HEK293T (cell line): ENCODE results near the gene ZDHHC14.

Source experiments
- CTCF ChIA-PET: fragments of 350-600 bp; formaldehyde crosslinking; extraction: SDS; loops from one replicate; lab custom pipeline; 2021; ENCODE audit warnings: antibody characterized with exemption, inconsistent platforms; lab: Yijun Ruan, JAX
- POLR2A ChIA-PET: fragments of 350-600 bp; formaldehyde crosslinking; extraction: SDS; loops from one replicate; lab custom pipeline; 2020; ENCODE audit warnings: antibody characterized with exemption, inconsistent platforms; lab: Yijun Ruan, JAX
- DNase-seq: peaks from one replicate; pipeline ENCODE4 v3.0.0; 2012; ENCODE audit warnings: mixed read lengths; ENCODE audit errors: extremely low spot score
- ARNT ChIP-seq: fragments of 450-650 bp; IDR thresholded peaks from 2 replicates; pipeline ENCODE4 v1.6.1; 2017; ENCODE audit warnings: mild to moderate bottlenecking
- BHLHE40 ChIP-seq: fragments of 450-650 bp; IDR thresholded peaks from 2 replicates; pipeline ENCODE4 v1.6.1; 2016; ENCODE audit warnings: mild to moderate bottlenecking, moderate library complexity, borderline replicate concordance
- CTBP1 ChIP-seq: fragments of 450-650 bp; IDR thresholded peaks from 2 replicates; pipeline ENCODE4 v1.6.1; 2016; ENCODE audit warnings: borderline replicate concordance
- ELF4 ChIP-seq: fragments of 450-650 bp; IDR thresholded peaks from 2 replicates; pipeline ENCODE4 v1.6.1; 2017; ENCODE audit warnings: antibody characterized with exemption
- FOXA1 ChIP-seq: fragments of 450-650 bp; IDR thresholded peaks from 2 replicates; pipeline ENCODE4 v1.6.1; 2016; ENCODE audit warnings: mild to moderate bottlenecking
- FOXK2 ChIP-seq: fragments of 450-650 bp; IDR thresholded peaks from 2 replicates; pipeline ENCODE4 v1.6.1; 2016; ENCODE audit warnings: mild to moderate bottlenecking
- FOXM1 ChIP-seq: fragments of 450-650 bp; IDR thresholded peaks from 2 replicates; pipeline ENCODE4 v1.6.1; 2017; ENCODE audit warnings: mild to moderate bottlenecking, borderline replicate concordance
- HDGF ChIP-seq: fragments of 450-650 bp; IDR thresholded peaks from 2 replicates; pipeline ENCODE4 v1.6.1; 2017; ENCODE audit warnings: antibody characterized with exemption, borderline replicate concordance
- L3MBTL2 ChIP-seq: fragments of 450-650 bp; conservative IDR thresholded peaks from 2 replicates; pipeline ENCODE4 v1.6.1; 2016; ENCODE audit warnings: mild to moderate bottlenecking
- LEF1 ChIP-seq: fragments of 450-650 bp; IDR thresholded peaks from 2 replicates; pipeline ENCODE4 v1.6.1; 2017; ENCODE audit warnings: mild to moderate bottlenecking, borderline replicate concordance
- NFRKB ChIP-seq: fragments of 450-650 bp; IDR thresholded peaks from 2 replicates; pipeline ENCODE4 v1.6.1; 2016; ENCODE audit warnings: mild to moderate bottlenecking, moderate library complexity
- SP1 ChIP-seq: fragments of 450-650 bp; IDR thresholded peaks from 2 replicates; pipeline ENCODE4 v1.6.1; 2017
- SUZ12 ChIP-seq: fragments of 450-650 bp; IDR thresholded peaks from 2 replicates; pipeline ENCODE4 v1.6.1; 2016; ENCODE audit warnings: mild to moderate bottlenecking
- TARDBP ChIP-seq: fragments of 450-650 bp; IDR thresholded peaks from 2 replicates; pipeline ENCODE4 v1.6.1; 2016
- ZNF384 ChIP-seq: fragments of 450-650 bp; IDR thresholded peaks from 2 replicates; pipeline ENCODE4 v1.6.1; 2016
- TF ChIP-seq, protein P1 (sequence below): fragments of 450-650 bp; IDR thresholded peaks from 2 replicates; pipeline ENCODE4 v1.6.1; 2016

Gene ZDHHC14

DNA sequence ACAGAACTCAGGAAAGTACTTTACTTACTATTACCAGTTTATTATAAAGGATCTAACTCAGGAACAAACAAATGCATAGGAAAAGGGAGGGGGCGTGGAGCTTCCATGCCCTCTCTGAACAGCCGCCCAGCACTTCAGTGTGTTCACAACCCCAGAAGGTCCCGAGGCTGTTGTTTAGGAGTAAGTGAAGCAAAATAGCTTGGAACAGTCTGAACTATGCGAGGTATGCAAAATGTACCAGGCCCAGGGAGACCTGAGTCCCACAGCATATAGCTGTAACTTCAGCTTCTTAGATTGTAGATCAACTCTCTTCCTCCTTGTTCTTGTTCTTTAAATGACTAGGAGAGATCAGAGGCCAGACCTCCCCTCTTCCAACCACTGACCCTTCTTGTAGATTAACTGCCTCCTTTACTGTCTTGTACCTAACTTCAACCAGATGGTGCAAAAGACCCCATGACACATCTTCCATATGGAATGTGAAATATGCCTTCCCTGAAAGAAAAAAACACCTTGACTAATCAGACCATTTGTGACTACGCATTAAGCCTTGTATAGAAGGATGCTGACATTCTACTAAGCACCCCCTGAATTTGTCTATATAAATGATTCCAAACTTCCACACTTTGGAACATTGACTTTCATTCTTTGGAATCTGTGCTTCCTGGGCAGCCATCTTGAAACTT, 343.3 kb downstream of the ZDHHC14 start:
- no peak for DNase-seq
- TF ChIP-seq LEF1, result no peak
- TF ChIP-seq SUZ12, result no peak
- no peak for TF ChIP-seq NFRKB
- no peak for TF ChIP-seq L3MBTL2
- TF ChIP-seq ELF4, result no peak
- no peak for TF ChIP-seq SP1
- TF ChIP-seq BHLHE40, result no peak
- TF ChIP-seq ARNT, result no peak
- no peak for TF ChIP-seq TARDBP
- no peak for TF ChIP-seq CTBP1
- TF ChIP-seq FOXM1, result no peak
- no peak for TF ChIP-seq FOXK2
- POLR2A ChIA-PET, result no interaction called here

DNA sequence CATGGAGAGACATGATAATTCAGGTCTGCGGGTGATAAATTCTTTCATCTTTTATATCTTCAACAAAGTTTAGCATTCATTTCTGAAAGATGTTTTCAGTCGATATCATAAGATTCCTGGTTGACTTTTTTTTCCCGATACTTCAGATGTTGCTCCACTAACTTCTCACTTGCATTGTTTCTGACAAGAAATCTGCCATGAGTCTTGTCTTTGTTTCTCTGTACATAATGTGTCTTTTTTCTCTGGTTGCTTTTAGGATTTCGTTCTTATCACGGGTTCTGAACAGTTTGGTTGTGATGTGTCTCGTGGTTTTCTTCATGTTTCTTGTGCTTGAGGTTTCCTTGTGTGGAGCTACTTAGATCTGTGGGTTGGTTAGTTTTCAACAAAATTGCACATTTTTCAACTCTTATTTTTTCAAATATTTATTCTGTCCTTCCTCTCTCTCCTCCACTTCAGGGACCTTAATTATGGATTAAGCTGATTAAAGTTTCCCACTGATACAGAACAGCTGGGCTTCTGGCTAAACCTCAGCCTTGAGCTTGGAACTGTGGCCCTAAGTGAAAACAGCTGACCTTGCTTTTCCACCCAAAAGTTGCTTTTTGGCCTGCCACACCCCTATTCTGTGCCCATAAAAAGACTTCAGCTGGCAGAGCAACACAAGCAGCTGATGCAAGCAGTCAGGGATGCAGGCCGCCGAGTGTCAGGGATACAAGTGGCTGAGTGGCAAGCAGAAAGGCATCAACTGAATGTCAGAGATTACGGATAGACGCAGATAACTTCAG, 344.2 kb downstream of the ZDHHC14 start:
- ChIA-PET CTCF (no interaction called here), POLR2A (no interaction called here)
- no peak for DNase-seq
- TF ChIP-seq HDGF, result no peak
- TF ChIP-seq FOXM1, result no peak
- TF ChIP-seq, protein P1, sequence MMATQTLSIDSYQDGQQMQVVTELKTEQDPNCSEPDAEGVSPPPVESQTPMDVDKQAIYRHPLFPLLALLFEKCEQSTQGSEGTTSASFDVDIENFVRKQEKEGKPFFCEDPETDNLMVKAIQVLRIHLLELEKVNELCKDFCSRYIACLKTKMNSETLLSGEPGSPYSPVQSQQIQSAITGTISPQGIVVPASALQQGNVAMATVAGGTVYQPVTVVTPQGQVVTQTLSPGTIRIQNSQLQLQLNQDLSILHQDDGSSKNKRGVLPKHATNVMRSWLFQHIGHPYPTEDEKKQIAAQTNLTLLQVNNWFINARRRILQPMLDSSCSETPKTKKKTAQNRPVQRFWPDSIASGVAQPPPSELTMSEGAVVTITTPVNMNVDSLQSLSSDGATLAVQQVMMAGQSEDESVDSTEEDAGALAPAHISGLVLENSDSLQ, result no peak
- no peak for TF ChIP-seq CTBP1
- TF ChIP-seq FOXA1, result no peak
- no peak for TF ChIP-seq ARNT
- no peak for TF ChIP-seq SUZ12
- no peak for TF ChIP-seq SP1
- no peak for TF ChIP-seq ELF4
- no peak for TF ChIP-seq L3MBTL2
- no peak for TF ChIP-seq NFRKB
- no peak for TF ChIP-seq FOXK2
- no peak for TF ChIP-seq BHLHE40
- no peak for TF ChIP-seq TARDBP
- no peak for TF ChIP-seq ZNF384
- no peak for TF ChIP-seq LEF1

More for the DNA sequence above, 343.3 kb downstream of the ZDHHC14 start:
- CTCF ChIA-PET, result no interaction called here

DNA sequence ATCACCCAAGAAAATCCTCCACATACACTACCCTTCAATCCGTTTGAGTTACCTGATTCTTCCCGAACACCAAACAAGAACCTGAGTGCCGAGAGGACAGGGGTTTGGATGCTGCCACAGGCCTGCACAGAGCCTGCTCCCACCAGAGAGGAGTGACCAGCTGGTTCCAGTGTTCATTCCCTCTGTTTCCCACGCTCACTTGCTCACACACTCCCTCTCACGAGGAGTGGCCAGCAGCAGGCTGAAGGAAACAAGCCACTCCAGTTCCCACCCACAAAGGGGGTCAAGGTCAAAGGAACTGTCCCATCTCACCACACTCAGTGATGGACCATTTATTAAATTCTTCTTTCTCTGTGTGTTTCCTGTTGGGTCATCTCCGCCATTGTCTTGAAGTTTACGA, 344.8 kb downstream of the ZDHHC14 start:
- TF ChIP-seq, protein P1, result no peak
- TF ChIP-seq SP1 (no peak), HDGF (no peak), BHLHE40 (no peak), FOXA1 (no peak), ELF4 (no peak), FOXK2 (no peak), LEF1 (no peak), CTBP1 (no peak), TARDBP (no peak)
- no peak for DNase-seq
- ChIA-PET CTCF (no interaction called here), POLR2A (no interaction called here)

DNA sequence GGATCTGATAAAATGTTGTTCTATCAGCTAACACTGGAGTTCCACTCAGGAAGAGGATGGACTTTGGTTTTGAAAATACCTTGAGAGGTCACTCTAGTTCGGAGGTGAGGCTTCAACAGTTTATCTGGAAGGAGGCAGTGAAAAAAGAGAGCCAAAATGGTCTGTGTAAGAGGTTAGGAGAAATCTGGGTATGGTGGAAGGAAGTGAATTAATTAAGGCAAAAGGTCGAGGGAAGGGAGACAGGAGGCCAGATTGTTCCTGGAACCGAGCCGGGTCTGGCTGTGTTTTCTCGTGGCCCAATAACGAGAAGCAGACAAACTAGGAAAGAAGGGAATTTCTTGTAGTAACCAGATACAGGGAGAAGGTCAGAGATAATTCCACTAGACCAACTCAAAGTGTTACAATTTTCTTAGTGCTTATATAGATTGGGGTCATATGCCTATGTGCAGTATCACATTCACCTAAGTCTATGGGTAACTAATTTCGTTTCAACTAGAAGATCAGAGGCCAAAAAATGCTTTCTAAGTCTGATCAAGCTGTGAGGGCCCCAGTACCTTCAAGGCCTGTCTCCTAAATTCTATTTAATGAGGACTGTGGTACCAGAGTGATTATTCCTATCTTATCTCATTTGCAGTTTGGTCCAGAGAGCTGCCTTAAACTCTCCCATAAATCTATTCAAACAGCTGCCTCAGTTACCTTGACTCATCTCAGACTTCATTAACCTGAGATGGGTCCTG, 346.1 kb downstream of the ZDHHC14 start:
- TF ChIP-seq ARNT, result no peak
- TF ChIP-seq CTBP1, result no peak
- no peak for TF ChIP-seq NFRKB
- no peak for TF ChIP-seq FOXA1
- TF ChIP-seq ZNF384, result no peak
- no peak for TF ChIP-seq FOXM1
- TF ChIP-seq LEF1, result no peak
- no peak for TF ChIP-seq SUZ12
- no peak for TF ChIP-seq TARDBP
- no peak for TF ChIP-seq ELF4
- DNase-seq, result no peak
- ChIA-PET CTCF (no interaction called here), POLR2A (no interaction called here)
